GM18505 (cell line): ENCODE measurements around the gene TANGO6.

ENCODE experiments used
- ATAC-seq: cut with Tn5 transposase; IDR thresholded peaks from one replicate; pipeline ENCODE4 v1.9.1; 2021; ENCODE audit not compliant: unreplicated experiment
- POLR2A ChIP-seq: IDR thresholded peaks from 4 replicates; pipeline ENCODE4 v1.6.1; 2011; ENCODE audit warnings: borderline replicate concordance; ENCODE audit not compliant: insufficient read depth, insufficient read length; ENCODE audit errors: extremely low read depth

Gene TANGO6

GRCh38 chr16:68843482-68844210, at the start of gene TANGO6:
TSS of gene TANGO6 (plus strand) at chr16:68843531. CDS start at chr16:68843618, 87 bp downstream.
- ATAC-seq = peak; percentile 85
- TF ChIP-seq POLR2A = peak; percentile 91

- TF ChIP-seq POLR2A = no peak
- ATAC-seq = no peak
Observed at GRCh38 chr16:68798398-68798797, 44.9 kb upstream of the TANGO6 start.

GRCh38 chr16:68800257-68800875, 43.0 kb upstream of the TANGO6 start:
- ATAC-seq = peak; percentile 58
- no peak for TF ChIP-seq POLR2A

GRCh38 chr16:68802190-68802589, 41.1 kb upstream of the TANGO6 start:
- no peak for ATAC-seq
- no peak for TF ChIP-seq POLR2A

GRCh38 chr16:68806422-68806821, 36.9 kb upstream of the TANGO6 start:
- ATAC-seq = no peak
- TF ChIP-seq POLR2A = no peak

- no peak for TF ChIP-seq POLR2A
- ATAC-seq = no peak
Observed at GRCh38 chr16:68806981-68807380, 36.4 kb upstream of the TANGO6 start.

GRCh38 chr16:68814516-68814915, 28.8 kb upstream of the TANGO6 start:
- TF ChIP-seq POLR2A = no peak
- ATAC-seq = no peak

GRCh38 chr16:68823401-68824135, 19.8 kb upstream of the TANGO6 start:
- no peak for TF ChIP-seq POLR2A

GRCh38 chr16:68825427-68825826, 17.9 kb upstream of the TANGO6 start:
- TF ChIP-seq POLR2A = no peak
- no peak for ATAC-seq

More at GRCh38 chr16:68823401-68824135, 19.8 kb upstream of the TANGO6 start:
- ATAC-seq = no peak

- TF ChIP-seq POLR2A = no peak
- ATAC-seq = no peak
Observed at GRCh38 chr16:68826652-68827051, 16.7 kb upstream of the TANGO6 start.

- no peak for ATAC-seq
Observed at GRCh38 chr16:68833251-68833650, 10.1 kb upstream of the TANGO6 start.

GRCh38 chr16:68834550-68834949, 8.8 kb upstream of the TANGO6 start:
- no peak for TF ChIP-seq POLR2A
- no peak for ATAC-seq

More at GRCh38 chr16:68833251-68833650, 10.1 kb upstream of the TANGO6 start:
- no peak for TF ChIP-seq POLR2A

- no peak for TF ChIP-seq POLR2A
- no peak for ATAC-seq
Observed at GRCh38 chr16:68835970-68836369, 7.4 kb upstream of the TANGO6 start.
